GM18507 (cell line): ENCODE results near the gene COMMD4.
A peak's percentile ranks its signal among the peaks of the same experiment; 100 is the strongest.
"Not testable (repeated sequence)": the region's sequence is repeated elsewhere in the genome, so short reads cannot be mapped to it uniquely, and the experiment has no call there.

Experiments used
- DNase-seq: peaks from one replicate; pipeline ENCODE4 v3.0.0; 2011; ENCODE audit warnings: low read depth; ENCODE audit not compliant: insufficient read length; ENCODE audit errors: extremely low spot score
- FAIRE-seq: peaks from 2 replicates; lab custom pipeline; 2011; peaks lifted over from hg19 to GRCh38; lab: Jason Lieb, UNC

The COMMD4 gene

GRCh38 chr15:75328493-75329314 is 7.2 kb upstream of the COMMD4 start:
- DNase-seq, result no peak
- no peak for FAIRE-seq

GRCh38 chr15:75329571-75329970 is 6.3 kb upstream of the COMMD4 start:
- no peak for FAIRE-seq
- no peak for DNase-seq

GRCh38 chr15:75332093-75332492 is 3.8 kb upstream of the COMMD4 start:
- FAIRE-seq, DNase-seq: not testable (repeated sequence)

- DNase-seq, FAIRE-seq: not testable (repeated sequence)
Measured at GRCh38 chr15:75333654-75334419, 2.0 kb upstream of the COMMD4 start.

GRCh38 chr15:75335313-75335704 is 554 bp upstream of the COMMD4 start:
- FAIRE-seq (peak; percentile 5), DNase-seq (no peak)

- DNase-seq (no peak), FAIRE-seq (no peak)
Measured at GRCh38 chr15:75338661-75339240, 2.9 kb downstream of the COMMD4 start.

GRCh38 chr15:75339531-75340240 is 3.8 kb downstream of the COMMD4 start:
- DNase-seq (no peak), FAIRE-seq (no peak)

GRCh38 chr15:75342221-75342620 is 6.4 kb downstream of the COMMD4 start:
- no peak for DNase-seq
- no peak for FAIRE-seq

GRCh38 chr15:75343953-75344352 is 8.1 kb downstream of the COMMD4 start:
- not testable (repeated sequence) for DNase-seq, FAIRE-seq

- peak; percentile 81 for FAIRE-seq
Measured at GRCh38 chr15:75346796-75347221, 10.9 kb downstream of the COMMD4 start, which contains the start of gene NEIL1. Gene NEIL1, plus strand, starts transcription at chr15:75347039. Its CDS starts 1,867 bp downstream, at chr15:75348906.

GRCh38 chr15:75347222-75348033 is 11.6 kb downstream of the COMMD4 start:
- FAIRE-seq, result peak; percentile 15
- DNase-seq, result no peak

More at GRCh38 chr15:75346796-75347221, 10.9 kb downstream of the COMMD4 start, which contains the start of gene NEIL1:
- DNase-seq, result no peak

- DNase-seq, result no peak
Measured at GRCh38 chr15:75348034-75348561, 12.2 kb downstream of the COMMD4 start.

GRCh38 chr15:75348562-75349350 is 12.9 kb downstream of the COMMD4 start:
- no peak for DNase-seq
- FAIRE-seq, result no peak

More at GRCh38 chr15:75348034-75348561, 12.2 kb downstream of the COMMD4 start:
- FAIRE-seq, result no peak

GRCh38 chr15:75349351-75349669 is 13.4 kb downstream of the COMMD4 start:
- not testable (repeated sequence) for DNase-seq, FAIRE-seq

GRCh38 chr15:75349851-75350588 is 14.2 kb downstream of the COMMD4 start:
- DNase-seq (no peak), FAIRE-seq (peak; percentile 95)

- no peak for FAIRE-seq
Measured at GRCh38 chr15:75350601-75351361, 14.9 kb downstream of the COMMD4 start.

More at GRCh38 chr15:75350601-75351361, 14.9 kb downstream of the COMMD4 start:
- no peak for DNase-seq
